CD4-positive, alpha-beta T cell (primary cell): ENCODE measurements around the gene CLDN18. TPM values are rescaled to one million over a fixed set of nuclear protein-coding genes. Genes with fewer than 3 reads are reported as not detected.

ENCODE experiments used
- ATAC-seq: fragments of 200-7000 bp; cut with Tn5 transposase; one replicate; pipeline ENCODE4 v1.10.0; 2022; ENCODE audit warnings: mild to moderate bottlenecking; ENCODE audit not compliant: poor library complexity
- CTCF ChIA-PET: fragments of 350-600 bp; sonication (Branson Sonifier 250); formaldehyde crosslinking; loops from one replicate; lab custom pipeline; 2021; ENCODE audit warnings: antibody characterized with exemption, inconsistent platforms; lab: Charles Lee
- POLR2A ChIA-PET: fragments of 350-600 bp; sonication (Branson Sonifier 250); formaldehyde crosslinking; loops from one replicate; lab custom pipeline; 2021; ENCODE audit warnings: antibody characterized with exemption, inconsistent platforms; lab: Charles Lee
- DNase-seq, 14 experiments: peaks; one replicate each; pipeline ENCODE4 v3.0.0-alpha.2; 2013 to 2020; ENCODE audit warnings: mixed read lengths in 2 of 14
- H3K27ac ChIP-seq, 2 donors: one replicate each; pipeline versions ENCODE4 v1.5.1 to v1.7.0; 2013; ENCODE audit warnings: low read length in 2 of 2, low read depth in 1 of 2, mild to moderate bottlenecking in 1 of 2
- H3K27me3 ChIP-seq, 2 experiments: 1 replicate in 1 of 2; 2 replicates in 1 of 2; pipeline versions ENCODE4 v1.6.1 to v1.7.0; 2013; ENCODE audit warnings: low read length in 2 of 2, control low read depth in 1 of 2, mild to moderate bottlenecking in 1 of 2, moderate library complexity in 1 of 2; ENCODE audit not compliant: insufficient read depth in 2 of 2, control insufficient read depth in 1 of 2
- H3K36me3 ChIP-seq: one replicate; pipeline ENCODE4 v1.6.1; 2013; ENCODE audit warnings: low read length, control low read depth; ENCODE audit not compliant: insufficient read depth
- H3K4me1 ChIP-seq: one replicate; pipeline ENCODE4 v1.6.1; 2013; ENCODE audit warnings: low read length, control low read depth; ENCODE audit not compliant: insufficient read depth
- H3K4me3 ChIP-seq: one replicate; pipeline ENCODE4 v1.5.1; 2013; ENCODE audit warnings: mild to moderate bottlenecking, low read length, moderate library complexity
- H3K9me3 ChIP-seq, 2 experiments: 1 replicate in 1 of 2; 2 replicates in 1 of 2; pipeline versions ENCODE4 v1.6.1 to v1.7.0; 2013; ENCODE audit warnings: low read length in 2 of 2, mild to moderate bottlenecking in 2 of 2, control low read depth in 1 of 2, moderate library complexity in 1 of 2; ENCODE audit not compliant: control insufficient read depth in 1 of 2, insufficient read depth in 1 of 2
- H3K27ac Mint-ChIP-seq: one replicate; pipeline ENCODE4 v1.8.0; 2020; ENCODE audit warnings: mixed read lengths
- H3K27me3 Mint-ChIP-seq: one replicate; pipeline ENCODE4 v1.8.0; 2021; ENCODE audit warnings: mixed read lengths
- H3K36me3 Mint-ChIP-seq: one replicate; pipeline ENCODE4 v1.8.0; 2021; ENCODE audit warnings: low read depth, mixed read lengths
- H3K4me1 Mint-ChIP-seq: one replicate; pipeline ENCODE4 v1.8.0; 2021; ENCODE audit warnings: low read depth, mixed read lengths
- H3K4me3 Mint-ChIP-seq: one replicate; pipeline ENCODE4 v1.8.0; 2020; ENCODE audit warnings: mild to moderate bottlenecking, mixed read lengths
- H3K9me3 Mint-ChIP-seq: one replicate; pipeline ENCODE4 v1.8.0; 2020; ENCODE audit warnings: mixed read lengths
- intact Hi-C, 2 experiments: fragments of 100-400 bp; cut with DNase I in 1 of 2; cut with micrococcal nuclease in 1 of 2; formaldehyde crosslinking; loops; one replicate each; pipeline versions ENCODE4 v1.15.1 to v1.9.0; 2023 to 2025; cut with DNase I, micrococcal nuclease
- total RNA-seq, 174 experiments: library from RNA in 2 of 174; stranded (reverse) in 2 of 174; gene quantifications; one replicate each; pipeline ENCODE4 v1.2.3 and lab custom pipeline; 2021 to 2026
- TF ChIP-seq, protein P1 (sequence below): fragments of 200-600 bp; IDR thresholded peaks from one replicate; pipeline ENCODE4 v1.8.0; 2022; ENCODE audit warnings: antibody characterized with exemption, mild to moderate bottlenecking

The CLDN18 gene
- total RNA-seq, 2 experiments from 2014 or later = not detected

DNA sequence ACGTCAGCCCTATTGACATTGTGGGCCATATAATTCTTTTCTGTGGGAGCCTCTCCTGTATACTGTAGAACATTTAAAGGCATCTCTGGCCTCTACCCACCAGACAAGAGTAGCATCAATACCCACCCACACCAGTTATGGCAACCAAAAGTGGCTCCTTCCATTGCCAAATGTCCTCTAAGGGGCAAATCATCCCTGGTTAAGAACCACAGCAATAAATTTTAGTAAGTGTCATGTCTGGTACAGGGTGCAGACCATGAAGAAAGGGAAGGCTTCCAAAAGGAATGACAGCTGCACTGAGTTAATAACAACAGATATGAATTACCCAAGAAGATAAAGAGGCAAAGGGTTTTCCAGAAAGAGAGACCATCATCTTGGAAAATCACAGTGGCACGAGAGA lies 6.9 kb upstream of the CLDN18 start:
- CTCF ChIA-PET = no interaction called here
- intact Hi-C loops = no loop called here
- TF ChIP-seq, protein P1, sequence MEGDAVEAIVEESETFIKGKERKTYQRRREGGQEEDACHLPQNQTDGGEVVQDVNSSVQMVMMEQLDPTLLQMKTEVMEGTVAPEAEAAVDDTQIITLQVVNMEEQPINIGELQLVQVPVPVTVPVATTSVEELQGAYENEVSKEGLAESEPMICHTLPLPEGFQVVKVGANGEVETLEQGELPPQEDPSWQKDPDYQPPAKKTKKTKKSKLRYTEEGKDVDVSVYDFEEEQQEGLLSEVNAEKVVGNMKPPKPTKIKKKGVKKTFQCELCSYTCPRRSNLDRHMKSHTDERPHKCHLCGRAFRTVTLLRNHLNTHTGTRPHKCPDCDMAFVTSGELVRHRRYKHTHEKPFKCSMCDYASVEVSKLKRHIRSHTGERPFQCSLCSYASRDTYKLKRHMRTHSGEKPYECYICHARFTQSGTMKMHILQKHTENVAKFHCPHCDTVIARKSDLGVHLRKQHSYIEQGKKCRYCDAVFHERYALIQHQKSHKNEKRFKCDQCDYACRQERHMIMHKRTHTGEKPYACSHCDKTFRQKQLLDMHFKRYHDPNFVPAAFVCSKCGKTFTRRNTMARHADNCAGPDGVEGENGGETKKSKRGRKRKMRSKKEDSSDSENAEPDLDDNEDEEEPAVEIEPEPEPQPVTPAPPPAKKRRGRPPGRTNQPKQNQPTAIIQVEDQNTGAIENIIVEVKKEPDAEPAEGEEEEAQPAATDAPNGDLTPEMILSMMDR = no peak

DNA sequence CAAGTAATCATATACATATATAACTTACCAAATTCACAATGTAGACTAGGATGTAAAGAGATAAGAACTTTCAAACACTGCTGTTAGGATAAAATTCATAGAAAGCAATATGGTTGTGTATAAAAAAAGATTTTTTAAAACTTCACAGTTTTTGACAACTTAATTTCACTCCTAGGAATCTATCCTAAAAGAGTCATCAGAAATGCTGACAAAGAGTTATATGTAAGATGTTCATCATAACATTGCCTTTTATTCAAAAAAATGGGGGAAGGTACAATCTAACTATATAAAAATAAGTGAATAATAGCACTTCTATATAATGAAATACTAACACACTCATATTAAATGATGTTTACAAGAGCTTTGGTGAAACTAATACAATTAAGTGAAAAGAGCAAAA lies 4.3 kb upstream of the CLDN18 start:
- H3K4me1 Mint-ChIP-seq = no peaks in the 10 kb centered on the region
- ATAC-seq (no peak), DNase-seq (no peak)
- Histone ChIP-seq H3K27ac (no peak overlapping the region), H3K4me3 (no peak overlapping the region), H3K9me3 (no peaks in the 10 kb centered on the region), H3K4me1 (no peaks in the 10 kb centered on the region), H3K36me3 (no peaks in the 10 kb centered on the region), H3K27me3 (no peaks in the 10 kb centered on the region)
- H3K9me3 Mint-ChIP-seq = no peaks in the 10 kb centered on the region
- TF ChIP-seq, protein P1 = no peak
- ChIA-PET CTCF (no interaction called here), POLR2A (no interaction called here)
- H3K27ac Mint-ChIP-seq = no peak overlapping the region
- H3K36me3 Mint-ChIP-seq = no peaks in the 10 kb centered on the region
- no peak overlapping the region for H3K4me3 Mint-ChIP-seq
- intact Hi-C loops = no loop called here
- H3K27me3 Mint-ChIP-seq = peaks cover 13% of the 10 kb centered on the region

More for the DNA sequence above, 6.9 kb upstream of the CLDN18 start:
- Mint-ChIP-seq H3K36me3 (no peaks in the 10 kb centered on the region), H3K4me3 (no peak overlapping the region), H3K27ac (no peak overlapping the region), H3K9me3 (no peaks in the 10 kb centered on the region), H3K4me1 (no peaks in the 10 kb centered on the region), H3K27me3 (peaks cover 24% of the 10 kb centered on the region)
- H3K4me3 ChIP-seq = no peak overlapping the region
- POLR2A ChIA-PET = no interaction called here
- H3K27ac ChIP-seq = no peak overlapping the region
- ATAC-seq = no peak
- peaks cover 0 to 7% of the 10 kb centered on the region in 2 experiments for H3K9me3 ChIP-seq
- no peaks in the 10 kb centered on the region for H3K4me1 ChIP-seq
- no peaks in the 10 kb centered on the region for H3K36me3 ChIP-seq
- no peak for DNase-seq
- H3K27me3 ChIP-seq = peaks cover 0 to 4% of the 10 kb centered on the region in 2 experiments

DNA sequence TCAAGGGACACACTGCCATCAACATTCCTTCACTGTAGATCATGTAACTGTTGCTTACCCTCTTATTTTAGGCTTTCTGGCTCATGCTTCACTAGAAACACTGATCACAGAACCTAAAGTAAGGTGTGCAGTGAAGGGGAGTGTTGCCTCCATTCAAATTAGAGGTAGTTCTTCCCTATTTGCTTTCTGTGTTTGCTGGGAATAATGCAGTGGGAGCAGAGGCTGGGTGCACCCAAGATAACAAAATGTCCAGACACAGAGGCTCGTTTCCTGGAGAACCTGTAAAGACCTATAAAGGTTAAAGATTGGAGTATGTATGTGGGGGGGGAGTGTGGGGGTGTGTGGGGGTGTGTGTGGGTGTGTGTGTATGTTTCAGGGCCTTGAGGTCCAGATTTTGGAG lies 2.1 kb upstream of the CLDN18 start:
- Mint-ChIP-seq H3K36me3 (no peaks in the 10 kb centered on the region), H3K4me1 (no peaks in the 10 kb centered on the region), H3K9me3 (no peaks in the 10 kb centered on the region), H3K27me3 (peaks cover 5% of the 10 kb centered on the region), H3K27ac (no peak overlapping the region), H3K4me3 (no peak overlapping the region)
- no peaks in the 10 kb centered on the region for H3K27me3 ChIP-seq
- no peak overlapping the region for H3K27ac ChIP-seq
- H3K36me3 ChIP-seq = no peaks in the 10 kb centered on the region
- CTCF ChIA-PET = no interaction called here
- DNase-seq (no peak), ATAC-seq (no peak)
- no peaks in the 10 kb centered on the region for H3K4me1 ChIP-seq
- TF ChIP-seq, protein P1 = no peak
- intact Hi-C loops = no loop called here
- POLR2A ChIA-PET = no interaction called here
- no peak overlapping the region for H3K4me3 ChIP-seq
- H3K9me3 ChIP-seq = no peaks in the 10 kb centered on the region
